ENCODE measurements around the gene HTR3A.
A peak's percentile ranks its signal among the peaks of the same experiment; 100 is the strongest.

The HTR3A gene

GRCh38 chr11:114031246-114031966 lies 56.5 kb downstream of the HTR3A start:
- no peak overlapping the region for H3K9ac ChIP-seq (ENCODE audit: insufficient read length, low read depth)
- H3K27me3 ChIP-seq (ENCODE audit: insufficient read depth, insufficient read length) = no peaks in the 10 kb centered on the region
- TF ChIP-seq ZNF274 (IDR thresholded peaks at IDR 0.05; ENCODE audit: low read depth, low read length) (no peak), YY1 (IDR thresholded peaks at IDR 0.05; ENCODE audit: insufficient read depth, insufficient read length) (no peak), SUZ12 (IDR thresholded peaks at IDR 0.05; ENCODE audit: extremely low read depth, insufficient read depth, insufficient read length) (no peak)
- H3K4me3 ChIP-seq (ENCODE audit: insufficient read length, low read depth) = no peak overlapping the region
- no peaks in the 10 kb centered on the region for H3K4me1 ChIP-seq (ENCODE audit: insufficient read depth, insufficient read length)
- H3K36me3 ChIP-seq (ENCODE audit: insufficient read depth, insufficient read length, low read length) = no peaks in the 10 kb centered on the region
- no peak for DNase-seq (ENCODE audit: low read depth, low spot score)
- H3K9me3 ChIP-seq (ENCODE audit: insufficient read depth, low read length) = no peaks in the 10 kb centered on the region

- no peaks in the 10 kb centered on the region for H3K4me1 ChIP-seq (ENCODE audit: insufficient read depth, insufficient read length)
- H3K36me3 ChIP-seq (ENCODE audit: insufficient read depth, insufficient read length, low read length) = no peaks in the 10 kb centered on the region
- no peak overlapping the region for H3K9ac ChIP-seq (ENCODE audit: insufficient read length, low read depth)
- DNase-seq (ENCODE audit: low read depth, low spot score) = no peak
- no peaks in the 10 kb centered on the region for H3K27me3 ChIP-seq (ENCODE audit: insufficient read depth, insufficient read length)
- H3K9me3 ChIP-seq (ENCODE audit: insufficient read depth, low read length) = no peaks in the 10 kb centered on the region
- no peak for TF ChIP-seq YY1 (IDR thresholded peaks at IDR 0.05; ENCODE audit: insufficient read depth, insufficient read length)
- TF ChIP-seq ZNF274 (IDR thresholded peaks at IDR 0.05; ENCODE audit: low read depth, low read length) = no peak
- no peak for TF ChIP-seq SUZ12 (IDR thresholded peaks at IDR 0.05; ENCODE audit: extremely low read depth, insufficient read depth, insufficient read length)
- no peak overlapping the region for H3K4me3 ChIP-seq (ENCODE audit: insufficient read length, low read depth)
Observed at GRCh38 chr11:114031967-114032320, 57.0 kb downstream of the HTR3A start.

- TF ChIP-seq YY1 (IDR thresholded peaks at IDR 0.05; ENCODE audit: insufficient read depth, insufficient read length) (no peak), ZNF274 (IDR thresholded peaks at IDR 0.05; ENCODE audit: low read depth, low read length) (no peak), SUZ12 (IDR thresholded peaks at IDR 0.05; ENCODE audit: extremely low read depth, insufficient read depth, insufficient read length) (no peak)
- H3K9me3 ChIP-seq (ENCODE audit: insufficient read depth, low read length) = no peaks in the 10 kb centered on the region
- H3K4me1 ChIP-seq (ENCODE audit: insufficient read depth, insufficient read length) = no peaks in the 10 kb centered on the region
- no peak for DNase-seq (ENCODE audit: low read depth, low spot score)
- H3K9ac ChIP-seq (ENCODE audit: insufficient read length, low read depth) = no peak overlapping the region
- H3K36me3 ChIP-seq (ENCODE audit: insufficient read depth, insufficient read length, low read length) = no peaks in the 10 kb centered on the region
- no peak overlapping the region for H3K4me3 ChIP-seq (ENCODE audit: insufficient read length, low read depth)
- H3K27me3 ChIP-seq (ENCODE audit: insufficient read depth, insufficient read length) = no peaks in the 10 kb centered on the region
Observed at GRCh38 chr11:114033066-114033465, 58.2 kb downstream of the HTR3A start.

DNA sequence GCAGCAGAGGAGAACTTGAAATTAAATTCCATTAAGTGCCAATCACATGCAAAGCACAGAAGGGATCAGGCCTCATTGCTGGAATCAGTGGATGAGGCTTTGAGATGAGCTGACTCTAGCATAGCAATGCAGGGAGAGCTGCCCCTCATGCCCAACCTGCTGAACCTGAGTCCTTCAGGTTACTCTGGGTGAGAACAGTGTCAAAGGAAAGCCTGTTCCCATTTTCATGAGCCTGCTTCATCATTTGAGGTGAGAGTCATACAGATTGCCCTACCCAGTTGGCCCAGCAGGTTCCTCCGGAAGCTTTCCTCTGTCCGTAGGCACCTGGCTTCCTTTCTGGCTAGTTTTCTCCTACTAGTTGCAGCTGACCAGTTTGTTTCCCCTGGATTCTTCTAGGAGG lies 58.7 kb downstream of the HTR3A start:
- no peak overlapping the region for H3K9ac ChIP-seq (ENCODE audit: insufficient read length, low read depth)
- TF ChIP-seq YY1 (IDR thresholded peaks at IDR 0.05; ENCODE audit: insufficient read depth, insufficient read length) = no peak
- TF ChIP-seq SUZ12 (IDR thresholded peaks at IDR 0.05; ENCODE audit: extremely low read depth, insufficient read depth, insufficient read length) = no peak
- no peak for TF ChIP-seq ZNF274 (IDR thresholded peaks at IDR 0.05; ENCODE audit: low read depth, low read length)
- H3K9me3 ChIP-seq (ENCODE audit: insufficient read depth, low read length) = no peaks in the 10 kb centered on the region
- no peaks in the 10 kb centered on the region for H3K36me3 ChIP-seq (ENCODE audit: insufficient read depth, insufficient read length, low read length)
- no peaks in the 10 kb centered on the region for H3K4me1 ChIP-seq (ENCODE audit: insufficient read depth, insufficient read length)
- no peak for DNase-seq (ENCODE audit: low read depth, low spot score)
- H3K4me3 ChIP-seq (ENCODE audit: insufficient read length, low read depth) = no peak overlapping the region
- H3K27me3 ChIP-seq (ENCODE audit: insufficient read depth, insufficient read length) = no peaks in the 10 kb centered on the region

DNA sequence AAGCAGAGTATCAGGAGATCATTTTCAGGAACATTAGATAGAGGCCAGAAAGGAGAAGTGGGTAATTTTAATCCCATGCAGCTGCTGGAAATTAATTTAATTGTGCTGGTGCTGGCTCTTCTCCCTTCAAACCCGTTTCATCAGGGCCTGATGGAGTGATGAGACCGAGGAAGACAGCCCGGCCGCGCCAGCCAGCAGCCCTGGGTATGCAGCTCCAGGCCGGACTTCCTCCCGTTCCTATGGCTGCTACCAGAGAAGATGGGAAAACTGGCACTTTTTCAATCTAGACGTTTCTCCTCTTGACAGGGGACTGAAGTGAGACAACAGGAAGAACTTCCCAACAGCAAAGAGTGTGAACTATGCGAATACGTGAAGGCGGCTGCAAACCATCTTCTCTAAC lies 60.0 kb downstream of the HTR3A start:
- Histone ChIP-seq H3K36me3 (ENCODE audit: insufficient read depth, insufficient read length, low read length) (no peaks in the 10 kb centered on the region), H3K27me3 (ENCODE audit: insufficient read depth, insufficient read length) (no peaks in the 10 kb centered on the region), H3K4me1 (ENCODE audit: insufficient read depth, insufficient read length) (no peaks in the 10 kb centered on the region), H3K9ac (ENCODE audit: insufficient read length, low read depth) (no peak overlapping the region), H3K9me3 (ENCODE audit: insufficient read depth, low read length) (no peaks in the 10 kb centered on the region), H3K4me3 (ENCODE audit: insufficient read length, low read depth) (no peak overlapping the region)
- TF ChIP-seq YY1 (IDR thresholded peaks at IDR 0.05; ENCODE audit: insufficient read depth, insufficient read length) = no peak
- no peak for TF ChIP-seq SUZ12 (IDR thresholded peaks at IDR 0.05; ENCODE audit: extremely low read depth, insufficient read depth, insufficient read length)
- TF ChIP-seq ZNF274 (IDR thresholded peaks at IDR 0.05; ENCODE audit: low read depth, low read length) = no peak
- no peak for DNase-seq (ENCODE audit: low read depth, low spot score)

GRCh38 chr11:114036147-114036811 lies 61.4 kb downstream of the HTR3A start:
- Histone ChIP-seq H3K9ac (ENCODE audit: insufficient read length, low read depth) (no peak overlapping the region), H3K4me1 (ENCODE audit: insufficient read depth, insufficient read length) (no peaks in the 10 kb centered on the region), H3K4me3 (ENCODE audit: insufficient read length, low read depth) (no peak overlapping the region), H3K27me3 (ENCODE audit: insufficient read depth, insufficient read length) (no peaks in the 10 kb centered on the region), H3K36me3 (ENCODE audit: insufficient read depth, insufficient read length, low read length) (no peaks in the 10 kb centered on the region), H3K9me3 (ENCODE audit: insufficient read depth, low read length) (no peaks in the 10 kb centered on the region)
- peak; percentile 89 for DNase-seq (ENCODE audit: low read depth, low spot score)
- no peak for TF ChIP-seq YY1 (IDR thresholded peaks at IDR 0.05; ENCODE audit: insufficient read depth, insufficient read length)

DNA sequence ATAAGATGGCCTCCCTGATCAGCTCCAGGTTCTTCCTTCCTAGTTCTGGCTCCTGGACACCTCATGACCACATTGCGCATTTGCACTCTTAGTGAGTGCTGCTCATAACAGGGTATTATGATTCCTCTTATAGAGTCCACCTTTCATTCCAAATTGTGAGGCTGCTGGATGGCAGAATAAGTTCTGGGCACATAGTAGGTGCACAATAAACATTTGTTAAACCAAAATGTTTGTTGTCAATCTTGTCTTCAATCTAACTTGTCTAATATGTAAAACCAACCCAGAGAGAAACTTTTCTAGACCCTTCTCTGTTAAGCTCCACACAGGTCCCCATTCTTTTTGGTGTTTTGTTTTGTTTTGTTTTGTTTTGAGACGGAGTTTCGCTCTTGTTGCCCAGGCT lies 62.0 kb downstream of the HTR3A start:
- H3K27me3 ChIP-seq (ENCODE audit: insufficient read depth, insufficient read length) = no peaks in the 10 kb centered on the region
- H3K36me3 ChIP-seq (ENCODE audit: insufficient read depth, insufficient read length, low read length) = no peaks in the 10 kb centered on the region
- no peak for TF ChIP-seq ZNF274 (IDR thresholded peaks at IDR 0.05; ENCODE audit: low read depth, low read length)
- no peak for TF ChIP-seq SUZ12 (IDR thresholded peaks at IDR 0.05; ENCODE audit: extremely low read depth, insufficient read depth, insufficient read length)
- no peak for TF ChIP-seq YY1 (IDR thresholded peaks at IDR 0.05; ENCODE audit: insufficient read depth, insufficient read length)
- no peak overlapping the region for H3K9ac ChIP-seq (ENCODE audit: insufficient read length, low read depth)
- no peaks in the 10 kb centered on the region for H3K4me1 ChIP-seq (ENCODE audit: insufficient read depth, insufficient read length)
- no peak for DNase-seq (ENCODE audit: low read depth, low spot score)
- no peaks in the 10 kb centered on the region for H3K9me3 ChIP-seq (ENCODE audit: insufficient read depth, low read length)
- no peak overlapping the region for H3K4me3 ChIP-seq (ENCODE audit: insufficient read length, low read depth)
